Mucosa of descending colon (tissue), 3 donors: ENCODE results near the gene ATAD5. TPM values are rescaled to one million over a fixed set of nuclear protein-coding genes. Genes with fewer than 3 reads are reported as not detected.
A peak's percentile ranks its signal among the peaks of the same experiment; 100 is the strongest.

Source experiments
- ATAC-seq: fragments of 200-7000 bp; cut with Tn5 transposase; one replicate; pipeline ENCODE4 v1.9.1; 2020; ENCODE audit warnings: mild to moderate bottlenecking, moderate library complexity
- DNase-seq, 3 donors: peaks; one replicate each; pipeline ENCODE4 v3.0.0-alpha.2; 2020
- H3K36me3 ChIP-seq: fragments of 200-600 bp; one replicate; pipeline ENCODE4 v1.8.0; 2021; ENCODE audit warnings: low read depth, mild to moderate bottlenecking
- H3K4me1 ChIP-seq: fragments of 200-600 bp; one replicate; pipeline ENCODE4 v1.8.0; 2021; ENCODE audit warnings: low read depth, mild to moderate bottlenecking
- H3K4me3 ChIP-seq: fragments of 200-600 bp; one replicate; pipeline ENCODE4 v1.8.0; 2021; ENCODE audit warnings: mild to moderate bottlenecking
- H3K9me3 ChIP-seq: fragments of 200-600 bp; one replicate; pipeline ENCODE4 v1.8.0; 2021; ENCODE audit warnings: mild to moderate bottlenecking
- CTCF ChIP-seq: fragments of 200-600 bp; IDR thresholded peaks from one replicate; pipeline ENCODE4 v1.8.0; 2022; ENCODE audit warnings: antibody characterized with exemption, mild to moderate bottlenecking
- intact Hi-C, 2 donors: fragments of 100-400 bp; cut with DNase I in 1 of 2; cut with micrococcal nuclease in 1 of 2; formaldehyde crosslinking; loops; one replicate each; pipeline versions ENCODE4 v1.11.0 to v1.11.1; 2022; cut with DNase I, micrococcal nuclease
- total RNA-seq, 3 donors: library from RNA; stranded (reverse); fragmentation: NEBNext Ultra II Directional in 2 of 3; extraction: Animal tissue kit (Norgen Biotek cat#: 25700) in 2 of 3; gene quantifications; one replicate each; pipeline versions ENCODE4 v1.2.1 to v1.2.4, GENCODE V29; 2021 to 2023
- donor health status: DM: no; HTN: no; CAD: no; lungs with moderate emphysema.
- donor health status: DM: no; HTN: no; CAD: no.
- donor health status: DM: no; HTN: yes; CAD: no.

ATAD5 gene
- total RNA-seq, 3 donors from 2014 or later, result 1.5 to 5.7 (median 2.4) TPM

GRCh38 chr17:30864636-30865035 lies 32.9 kb downstream of the ATAD5 start:
- H3K36me3 ChIP-seq, result no peaks in the 10 kb centered on the region
- intact Hi-C loops, result no loop called here
- H3K9me3 ChIP-seq, result no peaks in the 10 kb centered on the region
- DNase-seq, result no peak
- H3K4me1 ChIP-seq, result no peaks in the 10 kb centered on the region
- no peak for ATAC-seq
- H3K4me3 ChIP-seq, result no peak overlapping the region
- no peak for TF ChIP-seq CTCF

GRCh38 chr17:30869005-30869404 lies 37.2 kb downstream of the ATAD5 start:
- H3K36me3 ChIP-seq, result no peaks in the 10 kb centered on the region
- TF ChIP-seq CTCF, result no peak
- intact Hi-C loops, result no loop called here
- ATAC-seq (no peak), DNase-seq (no peak)
- H3K4me3 ChIP-seq, result no peak overlapping the region
- no peaks in the 10 kb centered on the region for H3K4me1 ChIP-seq
- H3K9me3 ChIP-seq, result no peaks in the 10 kb centered on the region

- Histone ChIP-seq H3K9me3 (no peaks in the 10 kb centered on the region), H3K4me1 (no peaks in the 10 kb centered on the region), H3K4me3 (no peak overlapping the region), H3K36me3 (no peaks in the 10 kb centered on the region)
- no peak for DNase-seq
- ATAC-seq, result no peak
- TF ChIP-seq CTCF, result no peak
- intact Hi-C loops, result no loop called here
These were observed 54.4 kb downstream of the ATAD5 start for GRCh38 chr17:30886187-30886586.

DNA sequence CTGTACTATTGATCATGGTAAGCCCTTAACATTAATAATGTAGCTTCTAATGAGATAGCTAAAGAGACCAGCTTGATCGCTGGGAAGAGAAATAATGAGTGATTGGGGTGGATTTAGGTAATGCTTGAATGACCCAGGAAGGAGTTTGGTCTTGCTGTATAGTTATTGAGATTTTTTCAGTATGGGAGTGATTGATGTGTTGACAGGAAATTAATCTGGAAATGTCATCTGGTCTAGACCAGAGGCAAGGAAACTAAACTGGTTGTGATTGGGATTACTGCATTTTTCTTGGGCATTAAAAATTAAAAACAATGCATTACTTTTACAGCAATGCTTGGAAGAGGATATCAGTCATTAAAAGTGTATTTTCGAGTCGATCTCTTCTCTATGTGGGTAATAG lies 62.5 kb downstream of the ATAD5 start:
- ATAC-seq, result no peak
- no peaks in the 10 kb centered on the region for H3K9me3 ChIP-seq
- no peak overlapping the region for H3K4me3 ChIP-seq
- H3K36me3 ChIP-seq, result no peaks in the 10 kb centered on the region
- no peak for TF ChIP-seq CTCF
- intact Hi-C loops, result no loop called here
- no peaks in the 10 kb centered on the region for H3K4me1 ChIP-seq
- DNase-seq, result no peak

DNA sequence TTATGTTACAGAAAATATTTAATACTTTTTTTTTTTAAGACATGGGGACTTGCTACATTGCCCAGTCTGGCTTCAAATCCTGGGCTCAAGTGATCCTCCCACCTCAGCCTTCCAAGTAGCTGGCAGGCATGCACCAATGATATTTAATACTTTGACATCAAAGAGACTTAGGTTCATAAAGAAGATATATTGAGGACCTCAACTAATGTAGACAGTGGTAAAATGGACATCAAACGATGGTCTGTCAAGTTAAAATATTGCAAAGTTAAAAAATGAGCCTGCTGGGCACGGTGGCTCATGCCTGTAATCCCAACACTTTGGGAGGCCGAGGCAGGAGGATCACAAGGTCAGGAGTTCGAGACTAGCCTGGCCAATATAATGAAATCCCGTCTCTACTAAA lies 65.5 kb downstream of the ATAD5 start:
- Histone ChIP-seq H3K36me3 (no peaks in the 10 kb centered on the region), H3K4me1 (no peaks in the 10 kb centered on the region), H3K4me3 (no peak overlapping the region), H3K9me3 (no peaks in the 10 kb centered on the region)
- DNase-seq, result no peak
- ATAC-seq, result no peak
- intact Hi-C loops, result no loop called here
- TF ChIP-seq CTCF, result no peak

DNA sequence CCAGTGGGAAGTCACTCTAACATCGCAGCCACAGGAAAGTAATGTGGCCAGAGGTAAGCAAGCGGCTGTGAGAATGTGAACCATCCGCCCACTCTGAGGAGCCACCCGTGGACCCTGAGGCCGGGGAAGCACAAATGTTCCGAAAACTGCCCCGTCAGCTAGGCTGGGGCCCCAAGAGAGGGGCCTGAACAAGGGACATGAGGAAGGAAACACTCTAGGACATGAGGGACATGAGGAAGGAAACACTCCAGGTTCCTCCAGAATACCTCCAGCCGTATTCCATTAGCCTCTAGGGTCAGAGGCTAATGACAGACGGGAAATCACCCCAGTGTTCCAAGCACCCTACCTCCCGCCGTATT lies 74.0 kb downstream of the ATAD5 start:
- DNase-seq (no peak), ATAC-seq (peak; percentile 60)
- intact Hi-C loops, result no loop called here
- Histone ChIP-seq H3K4me3 (peak overlapping the region; percentile 54), H3K36me3 (no peaks in the 10 kb centered on the region), H3K4me1 (peaks cover 14% of the 10 kb centered on the region), H3K9me3 (no peaks in the 10 kb centered on the region)
- no peak for TF ChIP-seq CTCF
